GM23338 (cell line): ENCODE measurements around the gene RBM23. TPM values are rescaled to one million over a fixed set of nuclear protein-coding genes. Genes with fewer than 3 reads are reported as not detected.

Source experiments
- ATAC-seq: fragments of 200-7000 bp; cut with Tn5 transposase; 3 replicates; pipeline ENCODE4 v1.9.1; 2020
- DNase-seq: peaks from one replicate; pipeline ENCODE4 v3.0.0-alpha.2; 2015; ENCODE audit warnings: low spot score
- H2AFZ ChIP-seq: fragments of 200-600 bp; sonication (generic); 2 replicates; pipeline ENCODE4 v1.8.0; 2016; ENCODE audit warnings: antibody characterized with exemption, mild to moderate bottlenecking, moderate library complexity
- H3F3A ChIP-seq: fragments of 200-600 bp; sonication (generic); replicated peaks from 2 replicates; pipeline ENCODE4 v1.8.0; 2017; ENCODE audit warnings: antibody characterized with exemption, mixed run types, low read depth
- H3K27ac ChIP-seq: fragments of 200-600 bp; sonication (generic); 2 replicates; pipeline ENCODE4 v1.6.1; 2016; ENCODE audit warnings: low read depth
- H3K27me3 ChIP-seq: fragments of 200-600 bp; sonication (generic); 2 replicates; pipeline ENCODE4 v1.8.0; 2016; ENCODE audit warnings: mild to moderate bottlenecking, mixed run types, moderate library complexity; ENCODE audit not compliant: insufficient read depth
- H3K36me3 ChIP-seq: fragments of 200-600 bp; sonication (generic); 2 replicates; pipeline ENCODE4 v1.8.0; 2016; ENCODE audit warnings: mild to moderate bottlenecking; ENCODE audit not compliant: insufficient read depth
- H3K4me1 ChIP-seq: fragments of 200-600 bp; sonication (generic); 2 replicates; pipeline ENCODE4 v1.8.0; 2016; ENCODE audit warnings: mild to moderate bottlenecking, moderate library complexity; ENCODE audit not compliant: insufficient read depth
- H3K4me2 ChIP-seq: fragments of 200-600 bp; sonication (generic); 2 replicates; pipeline ENCODE4 v1.7.1; 2017; ENCODE audit warnings: mixed run types
- H3K4me3 ChIP-seq: fragments of 200-600 bp; sonication (generic); 2 replicates; pipeline ENCODE4 v1.6.1; 2016; ENCODE audit warnings: mixed run types
- H3K79me2 ChIP-seq: fragments of 200-600 bp; sonication (generic); replicated peaks from 2 replicates; pipeline ENCODE4 v1.8.0; 2017; ENCODE audit warnings: mild to moderate bottlenecking; ENCODE audit not compliant: insufficient read depth
- H3K9me2 ChIP-seq: fragments of 200-600 bp; sonication (generic); 2 replicates; pipeline ENCODE4 v1.8.0; 2017; ENCODE audit not compliant: insufficient read depth
- H4K20me1 ChIP-seq: fragments of 200-600 bp; sonication (generic); replicated peaks from 2 replicates; pipeline ENCODE4 v1.8.0; 2017; ENCODE audit warnings: mild to moderate bottlenecking; ENCODE audit not compliant: insufficient read depth
- H3K27ac Mint-ChIP-seq: 2 replicates; pipeline ENCODE4 v1.8.0; 2020; ENCODE audit warnings: inconsistent platforms, mild to moderate bottlenecking, moderate library complexity, mixed read lengths
- H3K27me3 Mint-ChIP-seq: 3 replicates; pipeline ENCODE4 v1.8.0; 2022; ENCODE audit warnings: low read depth, mild to moderate bottlenecking, moderate library complexity, mixed read lengths, inconsistent platforms; ENCODE audit not compliant: insufficient read depth, poor library complexity
- H3K36me3 Mint-ChIP-seq: 3 replicates; pipeline ENCODE4 v1.8.0; 2021; ENCODE audit warnings: low read depth, mild to moderate bottlenecking, inconsistent platforms, moderate library complexity, mixed read lengths
- H3K4me1 Mint-ChIP-seq: 3 replicates; pipeline ENCODE4 v1.8.0; 2020; ENCODE audit warnings: mild to moderate bottlenecking, inconsistent platforms, mixed read lengths
- H3K4me3 Mint-ChIP-seq: 3 replicates; pipeline ENCODE4 v1.8.0; 2021; ENCODE audit warnings: moderate library complexity, mild to moderate bottlenecking, inconsistent platforms, mixed read lengths
- H3K9me3 Mint-ChIP-seq: 3 replicates; pipeline ENCODE4 v1.8.0; 2020; ENCODE audit warnings: moderate library complexity, mild to moderate bottlenecking, inconsistent platforms, mixed read lengths
- CREB1 ChIP-seq: fragments of 250-450 bp; sonication (Bioruptor Pico); IDR thresholded peaks from 2 replicates; pipeline ENCODE4 v1.5.0; 2020; ENCODE audit warnings: low read depth, mild to moderate bottlenecking, moderate library complexity
- CTCF ChIP-seq, 2 experiments: fragments of 200-600 bp in 1 of 2; sonication (generic) in 1 of 2; conservative IDR thresholded peaks; 2 replicates each; pipeline versions ENCODE4 v1.5.1 to v1.6.1; 2016 to 2017; ENCODE audit warnings: antibody characterized with exemption in 2 of 2, low read depth in 2 of 2, mild to moderate bottlenecking in 2 of 2, moderate library complexity in 1 of 2
- EZH2phosphoT487 ChIP-seq: fragments of 200-600 bp; sonication (generic); IDR thresholded peaks from one replicate; pipeline ENCODE4 v1.8.1; 2018; ENCODE audit warnings: antibody characterized with exemption; ENCODE audit not compliant: unreplicated experiment
- JUNB ChIP-seq: IDR thresholded peaks from one replicate; pipeline ENCODE4 v1.6.1; 2016; ENCODE audit warnings: antibody characterized with exemption; ENCODE audit not compliant: unreplicated experiment
- NANOG ChIP-seq: IDR thresholded peaks from 2 replicates; pipeline ENCODE4 v1.6.1; 2016; ENCODE audit warnings: antibody characterized with exemption, borderline replicate concordance
- POLR2AphosphoS5 ChIP-seq: IDR thresholded peaks from 2 replicates; pipeline ENCODE4 v1.6.1; 2016; ENCODE audit warnings: antibody characterized with exemption, low read depth
- STAT1 ChIP-seq: IDR thresholded peaks from one replicate; pipeline ENCODE4 v1.6.1; 2016; ENCODE audit warnings: antibody characterized with exemption; ENCODE audit not compliant: unreplicated experiment
- ZNF114 ChIP-seq: fragments of 250-450 bp; sonication (Bioruptor Pico); IDR thresholded peaks from 2 replicates; pipeline ENCODE4 v1.5.0; 2020; ENCODE audit warnings: mild to moderate bottlenecking, moderate library complexity
- ZNF331 ChIP-seq: fragments of 250-450 bp; sonication (Bioruptor Pico); IDR thresholded peaks from 2 replicates; pipeline ENCODE4 v1.5.0; 2020; ENCODE audit warnings: low read depth, mild to moderate bottlenecking, moderate library complexity
- polyA plus RNA-seq: library from polyadenylated mRNA; unstranded; fragments of >200 nt; fragmentation: Nextera tagmentation; extraction: Ambion mirVana; gene quantifications from 2 replicates; pipeline ENCODE4 v1.2.1, GENCODE V29; 2016
- total RNA-seq: library from RNA; depleted of rRNA; stranded (reverse); fragments of >200 nt; shearing (Covaris generic); gene quantifications from 2 replicates; pipeline ENCODE4 v1.2.3, GENCODE V29; 2014
- TF ChIP-seq, protein P1 (sequence below): fragments of 250-450 bp; sonication (Bioruptor Pico); IDR thresholded peaks from 2 replicates; pipeline ENCODE4 v1.5.0; 2020; ENCODE audit warnings: mild to moderate bottlenecking, moderate library complexity

RBM23 gene
- total and polyA plus RNA-seq, 2 experiments from 2014 or later, result 14.4 to 52.8 TPM

DNA sequence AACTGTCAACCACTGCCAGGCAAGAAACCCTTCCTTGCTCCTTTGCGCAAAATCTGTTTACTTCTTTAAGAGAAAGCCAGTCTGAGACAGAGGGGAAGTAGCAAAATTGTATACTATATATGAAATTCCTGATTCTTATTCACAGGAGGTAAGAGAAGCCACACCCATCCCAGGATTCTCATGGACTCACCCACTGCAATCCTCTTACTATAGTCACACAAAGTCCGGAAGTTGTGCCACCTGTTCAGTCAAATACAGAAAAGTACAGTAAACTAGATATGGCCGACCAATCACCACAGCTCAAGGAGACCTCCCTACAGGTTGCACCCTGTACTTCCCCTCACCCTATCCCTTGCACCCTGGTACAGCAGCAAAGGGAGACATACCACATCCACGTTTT, 7.4 kb upstream of the RBM23 start (continued):
- TF ChIP-seq, protein P1, sequence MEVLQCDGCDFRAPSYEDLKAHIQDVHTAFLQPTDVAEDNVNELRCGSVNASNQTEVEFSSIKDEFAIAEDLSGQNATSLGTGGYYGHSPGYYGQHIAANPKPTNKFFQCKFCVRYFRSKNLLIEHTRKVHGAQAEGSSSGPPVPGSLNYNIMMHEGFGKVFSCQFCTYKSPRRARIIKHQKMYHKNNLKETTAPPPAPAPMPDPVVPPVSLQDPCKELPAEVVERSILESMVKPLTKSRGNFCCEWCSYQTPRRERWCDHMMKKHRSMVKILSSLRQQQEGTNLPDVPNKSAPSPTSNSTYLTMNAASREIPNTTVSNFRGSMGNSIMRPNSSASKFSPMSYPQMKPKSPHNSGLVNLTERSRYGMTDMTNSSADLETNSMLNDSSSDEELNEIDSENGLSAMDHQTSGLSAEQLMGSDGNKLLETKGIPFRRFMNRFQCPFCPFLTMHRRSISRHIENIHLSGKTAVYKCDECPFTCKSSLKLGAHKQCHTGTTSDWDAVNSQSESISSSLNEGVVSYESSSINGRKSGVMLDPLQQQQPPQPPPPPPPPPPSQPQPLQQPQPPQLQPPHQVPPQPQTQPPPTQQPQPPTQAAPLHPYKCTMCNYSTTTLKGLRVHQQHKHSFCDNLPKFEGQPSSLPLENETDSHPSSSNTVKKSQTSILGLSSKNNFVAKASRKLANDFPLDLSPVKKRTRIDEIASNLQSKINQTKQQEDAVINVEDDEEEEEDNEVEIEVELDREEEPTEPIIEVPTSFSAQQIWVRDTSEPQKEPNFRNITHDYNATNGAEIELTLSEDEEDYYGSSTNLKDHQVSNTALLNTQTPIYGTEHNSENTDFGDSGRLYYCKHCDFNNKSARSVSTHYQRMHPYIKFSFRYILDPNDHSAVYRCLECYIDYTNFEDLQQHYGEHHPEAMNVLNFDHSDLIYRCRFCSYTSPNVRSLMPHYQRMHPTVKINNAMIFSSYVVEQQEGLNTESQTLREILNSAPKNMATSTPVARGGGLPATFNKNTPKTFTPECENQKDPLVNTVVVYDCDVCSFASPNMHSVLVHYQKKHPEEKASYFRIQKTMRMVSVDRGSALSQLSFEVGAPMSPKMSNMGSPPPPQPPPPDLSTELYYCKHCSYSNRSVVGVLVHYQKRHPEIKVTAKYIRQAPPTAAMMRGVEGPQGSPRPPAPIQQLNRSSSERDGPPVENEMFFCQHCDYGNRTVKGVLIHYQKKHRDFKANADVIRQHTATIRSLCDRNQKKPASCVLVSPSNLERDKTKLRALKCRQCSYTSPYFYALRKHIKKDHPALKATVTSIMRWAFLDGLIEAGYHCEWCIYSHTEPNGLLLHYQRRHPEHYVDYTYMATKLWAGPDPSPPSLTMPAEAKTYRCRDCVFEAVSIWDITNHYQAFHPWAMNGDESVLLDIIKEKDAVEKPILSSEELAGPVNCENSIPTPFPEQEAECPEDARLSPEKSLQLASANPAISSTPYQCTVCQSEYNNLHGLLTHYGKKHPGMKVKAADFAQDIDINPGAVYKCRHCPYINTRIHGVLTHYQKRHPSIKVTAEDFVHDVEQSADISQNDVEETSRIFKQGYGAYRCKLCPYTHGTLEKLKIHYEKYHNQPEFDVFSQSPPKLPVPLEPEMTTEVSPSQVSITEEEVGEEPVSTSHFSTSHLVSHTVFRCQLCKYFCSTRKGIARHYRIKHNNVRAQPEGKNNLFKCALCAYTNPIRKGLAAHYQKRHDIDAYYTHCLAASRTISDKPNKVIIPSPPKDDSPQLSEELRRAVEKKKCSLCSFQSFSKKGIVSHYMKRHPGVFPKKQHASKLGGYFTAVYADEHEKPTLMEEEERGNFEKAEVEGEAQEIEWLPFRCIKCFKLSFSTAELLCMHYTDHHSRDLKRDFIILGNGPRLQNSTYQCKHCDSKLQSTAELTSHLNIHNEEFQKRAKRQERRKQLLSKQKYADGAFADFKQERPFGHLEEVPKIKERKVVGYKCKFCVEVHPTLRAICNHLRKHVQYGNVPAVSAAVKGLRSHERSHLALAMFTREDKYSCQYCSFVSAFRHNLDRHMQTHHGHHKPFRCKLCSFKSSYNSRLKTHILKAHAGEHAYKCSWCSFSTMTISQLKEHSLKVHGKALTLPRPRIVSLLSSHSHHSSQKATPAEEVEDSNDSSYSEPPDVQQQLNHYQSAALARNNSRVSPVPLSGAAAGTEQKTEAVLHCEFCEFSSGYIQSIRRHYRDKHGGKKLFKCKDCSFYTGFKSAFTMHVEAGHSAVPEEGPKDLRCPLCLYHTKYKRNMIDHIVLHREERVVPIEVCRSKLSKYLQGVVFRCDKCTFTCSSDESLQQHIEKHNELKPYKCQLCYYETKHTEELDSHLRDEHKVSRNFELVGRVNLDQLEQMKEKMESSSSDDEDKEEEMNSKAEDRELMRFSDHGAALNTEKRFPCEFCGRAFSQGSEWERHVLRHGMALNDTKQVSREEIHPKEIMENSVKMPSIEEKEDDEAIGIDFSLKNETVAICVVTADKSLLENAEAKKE (CRISPR knock-in tag), result no peak
- no peak for TF ChIP-seq CTCF (conservative IDR thresholded peaks at IDR 0.05; ENCODE audit: low read depth in 2 of 2)
- TF ChIP-seq ZNF114 (CRISPR knock-in tag), result no peak
- no peak for TF ChIP-seq ZNF331 (CRISPR knock-in tag)
- no peak for TF ChIP-seq JUNB
- TF ChIP-seq EZH2phosphoT487, result no peak
- TF ChIP-seq CREB1 (CRISPR knock-in tag), result no peak
- no peak for TF ChIP-seq STAT1
- TF ChIP-seq NANOG, result no peak

- no peak overlapping the region for H3K4me3 Mint-ChIP-seq
- H3K36me3 ChIP-seq, result peaks cover 56% of the 10 kb centered on the region
- peaks cover 23% of the 10 kb centered on the region for H3K79me2 ChIP-seq
- H3K4me1 ChIP-seq, result peaks cover 7% of the 10 kb centered on the region
- H3K27ac Mint-ChIP-seq, result no peak overlapping the region
- no peaks in the 10 kb centered on the region for H3K27me3 ChIP-seq
- H3K36me3 Mint-ChIP-seq, result peaks cover 68% of the 10 kb centered on the region
- H3K4me1 Mint-ChIP-seq, result peaks cover 6% of the 10 kb centered on the region; the same call in 2 of the 3 replicates
- peaks cover 2% of the 10 kb centered on the region for H3K27me3 Mint-ChIP-seq
- peaks cover 17% of the 10 kb centered on the region for H3F3A ChIP-seq
- no peaks in the 10 kb centered on the region for H3K9me3 Mint-ChIP-seq
- peaks cover 3% of the 10 kb centered on the region; the same call in 1 of the 2 replicates for H4K20me1 ChIP-seq
- no peak for DNase-seq
- TF ChIP-seq STAT1, result no peak
- TF ChIP-seq POLR2AphosphoS5, result no peak
- no peak for TF ChIP-seq NANOG
- H3K4me3 ChIP-seq, result no peak overlapping the region
- no peak overlapping the region for H2AFZ ChIP-seq
- no peak overlapping the region for H3K4me2 ChIP-seq
- H3K9me2 ChIP-seq, result no peaks in the 10 kb centered on the region
- ATAC-seq, result no peak
- no peak overlapping the region for H3K27ac ChIP-seq
These were observed 6.6 kb upstream of the RBM23 start for GRCh38 chr14:22925513-22925912.
